Tibial nerve (tissue), 4 donors: ENCODE measurements around the gene ZYG11B.
"Not testable (repeated sequence)": the region's sequence is repeated elsewhere in the genome, so short reads cannot be mapped to it uniquely, and the experiment has no call there.

Experiments
- EP300 ChIP-seq, 2 donors: sonication (generic); formaldehyde crosslinking; IDR thresholded peaks; one replicate each; pipeline ENCODE4 v1.6.1; 2017; ENCODE audit warnings: antibody characterized with exemption in 2 of 2, mild to moderate bottlenecking in 1 of 2
- POLR2A ChIP-seq, 2 donors: fragments of 450-650 bp; IDR thresholded peaks; one replicate each; pipeline ENCODE4 v1.6.1; 2017; ENCODE audit warnings: antibody characterized with exemption in 2 of 2, mild to moderate bottlenecking in 2 of 2, moderate library complexity in 2 of 2
- TF ChIP-seq, protein P1 (sequence below), 5 experiments: fragments of 200-600 bp in 3 of 5; fragments of 450-650 bp in 2 of 5; sonication (generic) in 3 of 5; IDR thresholded peaks; one replicate each; pipeline ENCODE4 v1.5.1; 2016 to 2019; ENCODE audit warnings: antibody characterized with exemption in 5 of 5, mild to moderate bottlenecking in 3 of 5, moderate library complexity in 2 of 5

DNA sequence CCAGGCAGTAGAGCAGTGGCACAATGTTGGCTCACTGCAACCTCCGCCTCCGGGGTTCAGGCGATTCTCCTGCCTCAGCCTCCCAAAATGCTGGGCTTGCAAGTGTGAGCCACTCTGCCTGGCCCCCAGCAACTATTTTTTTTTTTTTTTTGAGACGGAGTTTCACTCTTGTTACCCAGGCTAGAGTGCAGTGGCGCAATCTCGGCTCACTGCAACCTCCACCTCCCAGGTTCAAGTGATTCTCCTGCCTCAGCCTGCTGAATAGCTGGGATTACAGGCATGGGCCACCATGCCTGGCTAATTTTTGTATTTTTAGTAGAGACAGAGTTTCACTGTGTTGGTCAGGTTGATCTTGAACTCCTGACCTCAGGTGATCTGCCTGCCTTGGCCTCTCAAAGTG lies 23.9 kb downstream of the ZYG11B start:
- not testable (repeated sequence) for TF ChIP-seq POLR2A, EP300 (IDR thresholded peaks at IDR 0.05)
- TF ChIP-seq, protein P1, sequence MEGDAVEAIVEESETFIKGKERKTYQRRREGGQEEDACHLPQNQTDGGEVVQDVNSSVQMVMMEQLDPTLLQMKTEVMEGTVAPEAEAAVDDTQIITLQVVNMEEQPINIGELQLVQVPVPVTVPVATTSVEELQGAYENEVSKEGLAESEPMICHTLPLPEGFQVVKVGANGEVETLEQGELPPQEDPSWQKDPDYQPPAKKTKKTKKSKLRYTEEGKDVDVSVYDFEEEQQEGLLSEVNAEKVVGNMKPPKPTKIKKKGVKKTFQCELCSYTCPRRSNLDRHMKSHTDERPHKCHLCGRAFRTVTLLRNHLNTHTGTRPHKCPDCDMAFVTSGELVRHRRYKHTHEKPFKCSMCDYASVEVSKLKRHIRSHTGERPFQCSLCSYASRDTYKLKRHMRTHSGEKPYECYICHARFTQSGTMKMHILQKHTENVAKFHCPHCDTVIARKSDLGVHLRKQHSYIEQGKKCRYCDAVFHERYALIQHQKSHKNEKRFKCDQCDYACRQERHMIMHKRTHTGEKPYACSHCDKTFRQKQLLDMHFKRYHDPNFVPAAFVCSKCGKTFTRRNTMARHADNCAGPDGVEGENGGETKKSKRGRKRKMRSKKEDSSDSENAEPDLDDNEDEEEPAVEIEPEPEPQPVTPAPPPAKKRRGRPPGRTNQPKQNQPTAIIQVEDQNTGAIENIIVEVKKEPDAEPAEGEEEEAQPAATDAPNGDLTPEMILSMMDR (IDR thresholded peaks at IDR 0.05): not testable (repeated sequence)
